Epidermal melanocyte (primary cell): ENCODE data around the gene ARID5A.
A peak's percentile ranks its signal among the peaks of the same experiment; 100 is the strongest.

Experiments used
- DNase-seq: peaks from one replicate; pipeline ENCODE4 v3.0.0; 2011; ENCODE audit warnings: low spot score; ENCODE audit not compliant: insufficient read length

ARID5A gene

DNA sequence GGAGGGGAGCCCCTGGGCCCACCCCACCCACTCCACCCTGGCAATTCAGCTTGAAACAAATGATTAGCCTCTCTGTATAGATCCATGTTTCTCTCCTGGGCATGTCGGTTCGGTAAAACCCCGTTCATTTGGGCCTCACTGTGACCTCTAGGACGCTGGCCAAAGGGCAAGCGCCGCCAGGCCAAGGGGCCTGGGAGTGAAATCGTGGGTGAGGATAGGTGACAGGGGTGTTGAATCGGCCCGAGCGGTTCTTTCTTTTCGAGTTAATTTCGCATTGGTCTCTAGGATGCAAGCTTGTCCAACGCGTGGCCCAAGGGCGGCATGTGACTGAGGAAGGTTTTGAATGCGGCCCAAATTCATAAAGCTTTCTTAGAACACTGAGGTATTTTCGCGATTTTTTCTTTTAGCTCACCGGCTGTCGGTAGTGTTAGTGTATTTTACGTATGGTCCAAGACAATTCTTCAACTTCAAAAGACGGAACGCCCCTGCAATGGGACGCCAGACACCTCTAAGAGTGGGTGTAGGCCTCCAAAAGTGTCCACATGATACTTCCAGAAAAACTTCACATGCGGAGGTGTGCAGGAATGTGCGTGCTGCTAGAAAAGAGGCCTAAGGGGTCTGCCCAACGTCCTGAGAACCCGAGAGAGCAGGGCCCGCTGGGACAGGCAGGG, 9.8 kb upstream of the ARID5A start:
- DNase-seq: no peak

DNA sequence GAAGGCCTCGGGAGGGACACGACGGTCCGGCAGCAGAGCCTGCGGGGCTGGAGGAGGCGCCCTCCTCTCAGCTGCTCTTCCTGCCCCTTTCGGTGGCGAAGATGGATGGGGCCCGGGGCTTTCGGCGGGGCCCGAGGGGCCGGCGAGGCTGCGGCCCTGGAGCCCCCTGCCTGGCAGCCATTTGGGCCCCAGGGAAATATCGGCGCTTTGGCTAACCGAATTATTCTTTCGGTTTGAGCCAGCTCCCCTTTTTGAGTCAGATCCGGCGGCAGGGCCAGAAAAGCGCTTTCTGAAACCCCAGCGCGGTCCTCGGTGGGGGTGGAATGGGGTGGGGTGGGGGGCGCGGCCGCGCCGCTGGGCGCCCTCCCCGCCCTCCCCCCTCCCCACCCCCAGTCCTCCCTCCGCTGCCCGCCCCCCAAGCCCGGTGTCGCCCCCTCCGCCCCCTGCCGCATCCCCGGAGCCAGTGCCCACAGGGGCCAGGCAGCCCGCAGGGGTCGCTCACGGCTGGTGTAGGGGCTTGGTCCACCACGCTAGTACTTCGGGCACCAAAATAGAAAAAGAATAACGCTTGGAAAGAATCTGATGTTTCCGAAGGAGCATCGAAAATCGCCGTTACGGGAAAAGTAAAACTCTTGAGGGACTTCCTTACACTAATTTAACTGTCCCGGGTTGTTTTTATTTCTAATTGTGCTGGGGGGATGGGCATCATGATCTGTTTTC, 9.1 kb upstream of the ARID5A start:
- no peak for DNase-seq

GRCh38 chr2:96528006-96528699, 8.4 kb upstream of the ARID5A start:
- DNase-seq: no peak

- DNase-seq: no peak
Observed at GRCh38 chr2:96528700-96529375, 7.7 kb upstream of the ARID5A start.

DNA sequence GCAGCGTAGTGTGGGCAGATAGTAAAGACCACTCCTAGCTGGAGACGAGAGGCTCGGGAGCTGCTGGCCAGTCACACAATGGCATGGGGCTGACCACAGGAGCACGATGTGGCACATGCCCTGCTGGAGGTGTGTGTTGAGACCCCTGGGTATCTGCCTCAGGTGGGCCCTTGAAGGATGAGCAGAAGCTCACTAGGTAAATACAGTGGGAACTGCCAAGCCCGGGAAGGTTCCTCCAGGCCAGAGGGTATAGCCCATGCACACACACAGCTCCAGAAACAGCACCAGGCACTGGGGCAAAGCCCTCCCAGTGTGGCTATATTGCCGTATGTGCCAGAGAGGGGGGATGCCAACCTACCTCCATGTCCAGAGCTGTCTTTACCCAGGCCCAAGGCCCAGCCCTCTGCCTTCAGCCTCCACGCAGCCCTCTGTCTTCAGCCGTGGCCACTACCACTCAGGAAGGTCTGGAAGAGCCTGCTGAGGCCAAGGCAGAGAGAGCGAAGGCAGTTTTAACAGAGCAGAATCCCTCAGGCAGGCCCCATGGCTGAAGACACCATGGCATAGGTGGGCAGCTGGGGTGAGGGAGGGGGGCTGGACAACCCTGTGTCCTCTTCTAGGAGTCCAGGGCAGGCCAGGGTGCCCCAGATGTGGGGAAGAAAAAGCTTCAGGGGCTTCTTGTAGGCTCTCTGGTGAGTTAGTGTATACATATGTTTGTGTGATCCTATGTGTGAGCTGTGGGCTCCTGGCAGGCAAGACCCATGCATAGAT, 7.0 kb upstream of the ARID5A start:
- no peak for DNase-seq

GRCh38 chr2:96530144-96530430, 6.5 kb upstream of the ARID5A start:
- DNase-seq: no peak

DNA sequence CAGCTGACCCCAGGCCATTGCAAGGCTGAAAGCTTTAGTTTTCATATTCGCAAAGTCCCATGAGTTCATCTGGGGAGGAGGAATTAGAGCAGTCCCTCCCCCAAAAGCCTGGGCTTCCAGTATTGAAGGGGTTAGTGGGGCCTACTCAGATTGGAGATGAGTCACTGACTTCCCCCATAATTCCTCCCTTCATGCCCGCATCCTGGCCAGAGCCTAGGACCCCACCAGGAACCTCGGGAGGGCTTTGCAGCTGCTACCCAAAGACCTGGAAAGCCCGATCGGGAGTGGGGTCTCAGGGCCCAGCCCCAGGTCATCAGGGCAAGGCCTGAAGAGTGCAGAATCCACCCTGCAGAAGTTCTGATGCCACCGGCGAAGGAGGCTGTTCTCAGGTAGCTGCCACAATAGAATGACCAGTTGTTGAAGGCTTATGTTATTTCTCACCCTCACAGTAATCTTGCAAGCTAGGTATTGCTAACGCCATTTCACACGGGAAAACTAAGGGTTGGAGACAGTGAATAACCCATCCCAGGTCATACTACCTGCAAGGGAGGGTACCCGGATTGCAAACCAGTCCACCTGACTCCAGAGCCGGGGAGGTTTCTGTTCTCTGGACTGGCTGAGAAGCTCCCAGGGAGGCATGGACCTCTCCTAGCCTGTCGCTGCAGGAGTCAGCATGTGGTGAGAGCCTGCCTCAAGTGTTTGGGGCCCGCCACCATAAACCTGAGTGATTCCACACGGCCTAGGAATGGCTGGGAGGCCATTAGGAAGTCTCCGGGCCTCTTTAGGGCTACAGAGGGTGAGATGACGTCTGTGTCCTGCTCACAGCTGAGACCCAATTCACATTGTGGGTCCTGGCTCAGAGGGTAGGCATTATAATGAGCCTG, 5.8 kb upstream of the ARID5A start:
- DNase-seq: no peak

GRCh38 chr2:96531366-96531765, 5.2 kb upstream of the ARID5A start:
- DNase-seq: no peak

GRCh38 chr2:96531872-96532505, 4.6 kb upstream of the ARID5A start:
- peak; percentile 98 for DNase-seq

GRCh38 chr2:96532641-96533291, 3.8 kb upstream of the ARID5A start:
- no peak for DNase-seq

- DNase-seq: peak; percentile 93
Observed at GRCh38 chr2:96533292-96534073, 3.1 kb upstream of the ARID5A start.

DNA sequence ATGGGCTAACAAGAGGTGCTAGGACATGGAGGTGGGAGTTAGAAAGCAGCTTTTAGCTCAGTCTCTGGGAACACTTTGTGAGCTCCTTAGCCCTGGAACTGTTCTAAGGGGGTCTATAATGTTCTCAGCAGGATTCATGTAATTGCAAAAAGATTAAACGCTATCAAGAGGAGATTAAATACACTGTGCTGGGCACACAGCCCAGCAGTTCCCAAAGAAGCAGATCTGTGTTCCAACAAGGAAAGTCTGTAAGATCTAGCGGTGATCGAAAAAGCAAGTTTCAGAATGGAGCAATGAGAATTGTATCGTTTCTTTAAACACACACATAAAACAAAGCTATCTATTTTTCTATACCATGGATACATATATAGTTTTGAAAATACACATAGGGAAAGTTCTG, 2.4 kb upstream of the ARID5A start:
- no peak for DNase-seq

- DNase-seq: no peak
Observed at GRCh38 chr2:96534701-96535181, 1.8 kb upstream of the ARID5A start.

GRCh38 chr2:96535331-96535730, 1.2 kb upstream of the ARID5A start:
- DNase-seq: no peak

- peak; percentile 27 for DNase-seq
Observed at GRCh38 chr2:96537066-96537733, 648 bp downstream of the ARID5A start.

DNA sequence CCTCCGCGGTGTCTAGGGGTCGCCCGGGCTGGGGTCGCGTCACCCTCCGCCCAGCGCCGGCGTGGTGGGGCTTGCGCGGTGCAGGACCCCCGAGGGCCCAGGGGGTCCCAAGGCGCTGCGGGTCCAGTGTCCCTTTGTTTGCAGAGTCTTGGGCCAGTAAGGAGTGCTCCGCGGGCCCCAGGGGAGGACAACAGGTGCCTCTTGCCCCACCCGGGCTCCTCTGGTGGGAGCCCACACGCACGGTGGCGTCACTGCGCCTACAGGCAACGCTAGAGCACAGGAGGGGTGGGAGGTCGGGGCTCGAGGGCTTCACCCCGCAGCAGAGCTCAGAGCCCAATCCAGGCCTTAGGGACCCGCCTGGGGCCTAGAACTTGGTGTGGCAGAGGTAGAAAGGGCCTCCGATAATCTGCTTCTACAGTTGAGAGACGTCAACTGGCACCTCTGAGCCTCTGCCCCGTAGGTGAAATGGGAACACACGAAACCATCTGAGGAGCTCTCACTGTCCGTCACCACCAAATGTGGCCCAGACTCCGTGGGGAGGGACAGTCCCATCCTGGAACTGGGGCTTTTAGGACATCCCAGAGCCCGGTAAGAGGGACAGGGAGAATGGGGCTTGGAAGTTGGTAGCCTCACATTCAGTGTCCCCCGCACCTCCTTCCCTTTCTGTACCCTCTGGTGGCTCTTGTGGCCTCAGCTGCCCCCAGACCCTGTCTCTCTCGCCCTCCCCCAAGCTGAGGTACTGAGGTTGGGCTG, 1.4 kb downstream of the ARID5A start:
- no peak for DNase-seq
